ENCODE measurements around the gene AOPEP.

The AOPEP gene

DNA sequence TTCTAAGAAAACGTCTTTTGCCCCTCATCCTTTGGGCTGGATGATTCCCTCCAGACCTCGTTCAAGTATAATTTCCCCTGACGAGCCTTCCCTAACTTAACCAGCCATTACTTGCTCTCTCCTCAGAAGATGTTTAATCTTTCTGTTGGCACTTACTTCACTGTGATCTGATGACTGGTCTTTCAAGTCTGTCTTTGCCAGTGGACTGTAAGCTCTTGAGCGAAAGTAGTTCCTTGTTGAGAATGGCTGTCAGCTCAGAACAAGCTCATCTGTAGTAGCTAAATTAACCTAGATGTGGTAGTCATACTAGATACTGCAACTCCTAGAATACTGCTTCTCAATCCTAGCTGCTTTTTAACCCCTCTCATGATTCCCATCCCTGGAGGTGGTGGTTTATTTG, 125.0 kb downstream of the AOPEP start:
- DNase-seq (ENCODE audit: extremely low read depth, insufficient read length), result no peak
- Histone ChIP-seq H3K4me3 (replicated peaks; ENCODE audit: low read depth, low read length) (no peak overlapping the region), H3K27me3 (replicated peaks; ENCODE audit: control insufficient read depth, insufficient read depth, low read length) (no peaks in the 10 kb centered on the region), H3K36me3 (ENCODE audit: control insufficient read depth, insufficient read depth, low read length) (no peaks in the 10 kb centered on the region)
- no peak for TF ChIP-seq CTCF (IDR thresholded peaks at IDR 0.05; ENCODE audit: insufficient read depth, low read length, poor library complexity, severe bottlenecking)

- no peak for DNase-seq (ENCODE audit: extremely low read depth, insufficient read length)
- H3K4me3 ChIP-seq (replicated peaks; ENCODE audit: low read depth, low read length), result no peak overlapping the region
- H3K27me3 ChIP-seq (replicated peaks; ENCODE audit: control insufficient read depth, insufficient read depth, low read length), result no peaks in the 10 kb centered on the region
- no peaks in the 10 kb centered on the region for H3K36me3 ChIP-seq (ENCODE audit: control insufficient read depth, insufficient read depth, low read length)
- TF ChIP-seq CTCF (IDR thresholded peaks at IDR 0.05; ENCODE audit: insufficient read depth, low read length, poor library complexity, severe bottlenecking), result no peak
These were observed 125.4 kb downstream of the AOPEP start for GRCh38 chr9:94851892-94852291.

DNA sequence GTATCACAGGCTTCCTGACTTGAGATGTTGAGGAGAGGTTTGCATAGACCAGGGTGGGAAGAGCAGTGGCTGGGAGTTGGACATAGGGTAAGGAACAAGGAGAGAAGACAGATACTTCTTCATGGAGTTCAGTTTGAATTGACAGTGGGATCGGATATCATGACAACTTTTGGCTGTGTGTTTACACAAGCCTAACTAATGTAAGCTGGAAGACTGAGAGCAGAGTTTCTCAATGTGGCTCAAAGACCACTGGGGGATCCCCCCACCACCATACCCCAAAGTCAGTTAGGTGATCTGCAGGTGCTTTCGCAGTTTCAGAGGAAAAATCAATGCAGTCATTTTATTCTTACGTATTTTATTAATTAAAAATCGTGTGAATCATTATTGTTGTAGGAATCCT, 125.9 kb downstream of the AOPEP start:
- no peaks in the 10 kb centered on the region for H3K36me3 ChIP-seq (ENCODE audit: control insufficient read depth, insufficient read depth, low read length)
- H3K27me3 ChIP-seq (replicated peaks; ENCODE audit: control insufficient read depth, insufficient read depth, low read length), result no peaks in the 10 kb centered on the region
- TF ChIP-seq CTCF (IDR thresholded peaks at IDR 0.05; ENCODE audit: insufficient read depth, low read length, poor library complexity, severe bottlenecking), result no peak
- H3K4me3 ChIP-seq (replicated peaks; ENCODE audit: low read depth, low read length), result no peak overlapping the region
- no peak for DNase-seq (ENCODE audit: extremely low read depth, insufficient read length)

DNA sequence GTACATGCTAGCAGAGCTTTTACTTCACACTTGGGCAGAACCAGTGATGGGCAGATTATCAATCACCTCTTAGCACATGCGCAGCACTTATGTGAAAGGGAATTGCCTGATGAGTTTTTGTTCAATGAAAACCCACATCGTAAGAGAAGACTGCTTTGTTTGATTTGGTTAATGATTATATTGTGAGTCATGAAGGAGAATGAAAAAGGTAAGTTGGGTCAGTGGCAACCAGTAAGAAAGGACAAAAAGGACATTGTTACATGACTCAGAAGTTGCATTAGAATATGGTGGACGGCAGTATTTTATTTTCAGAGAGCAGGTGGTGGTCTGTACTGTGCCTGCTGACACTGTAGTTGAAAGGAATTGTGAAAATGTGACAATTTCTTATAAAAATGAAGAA, 127.4 kb downstream of the AOPEP start:
- DNase-seq (ENCODE audit: extremely low read depth, insufficient read length), result no peak
- no peaks in the 10 kb centered on the region for H3K27me3 ChIP-seq (replicated peaks; ENCODE audit: control insufficient read depth, insufficient read depth, low read length)
- no peak overlapping the region for H3K4me3 ChIP-seq (replicated peaks; ENCODE audit: low read depth, low read length)
- no peak for TF ChIP-seq CTCF (IDR thresholded peaks at IDR 0.05; ENCODE audit: insufficient read depth, low read length, poor library complexity, severe bottlenecking)
- H3K36me3 ChIP-seq (ENCODE audit: control insufficient read depth, insufficient read depth, low read length), result no peaks in the 10 kb centered on the region

GRCh38 chr9:94855903-94856302, 129.4 kb downstream of the AOPEP start:
- no peak for TF ChIP-seq CTCF (IDR thresholded peaks at IDR 0.05; ENCODE audit: insufficient read depth, low read length, poor library complexity, severe bottlenecking)

DNA sequence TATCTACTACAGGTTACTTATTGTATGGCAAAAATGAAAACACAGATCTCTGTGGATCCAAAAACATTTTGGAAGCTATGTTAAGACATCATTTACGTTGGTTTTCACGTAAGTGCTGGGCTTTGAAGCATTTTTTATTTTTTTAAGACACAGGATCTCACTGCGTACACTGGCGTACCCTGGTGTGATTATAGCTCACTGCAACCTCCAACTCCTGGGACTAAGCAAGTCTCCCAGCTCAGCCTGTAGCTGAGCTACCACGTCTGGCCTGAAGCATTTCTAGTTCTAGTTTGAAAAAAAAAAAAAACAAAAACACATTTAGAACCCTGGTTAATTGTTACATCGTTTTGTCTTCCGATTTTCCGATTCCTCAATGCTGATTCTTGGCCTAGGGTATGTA, 131.3 kb downstream of the AOPEP start:
- H3K27me3 ChIP-seq (replicated peaks; ENCODE audit: control insufficient read depth, insufficient read depth, low read length), result no peaks in the 10 kb centered on the region
- no peak for DNase-seq (ENCODE audit: extremely low read depth, insufficient read length)
- TF ChIP-seq CTCF (IDR thresholded peaks at IDR 0.05; ENCODE audit: insufficient read depth, low read length, poor library complexity, severe bottlenecking), result no peak
- no peaks in the 10 kb centered on the region for H3K36me3 ChIP-seq (ENCODE audit: control insufficient read depth, insufficient read depth, low read length)
- no peak overlapping the region for H3K4me3 ChIP-seq (replicated peaks; ENCODE audit: low read depth, low read length)

More at GRCh38 chr9:94855903-94856302, 129.4 kb downstream of the AOPEP start:
- DNase-seq (ENCODE audit: extremely low read depth, insufficient read length), result no peak
- no peaks in the 10 kb centered on the region for H3K36me3 ChIP-seq (ENCODE audit: control insufficient read depth, insufficient read depth, low read length)
- H3K4me3 ChIP-seq (replicated peaks; ENCODE audit: low read depth, low read length), result no peak overlapping the region
- no peaks in the 10 kb centered on the region for H3K27me3 ChIP-seq (replicated peaks; ENCODE audit: control insufficient read depth, insufficient read depth, low read length)

Measured in GM06990 (cell line).